Erythroblast (primary cell): ENCODE measurements around the gene ZNF426.
"Not testable (repeated sequence)": the region's sequence is repeated elsewhere in the genome, so short reads cannot be mapped to it uniquely, and the experiment has no call there.

Experiments
- GATA1 ChIP-seq: IDR thresholded peaks from 2 replicates; pipeline ENCODE4 v1.6.1; 2011; ENCODE audit warnings: low read depth, mild to moderate bottlenecking, control low read depth, low read length, moderate library complexity
- POLR2A ChIP-seq: IDR thresholded peaks from 2 replicates; pipeline ENCODE4 v1.6.1; 2011; ENCODE audit warnings: mild to moderate bottlenecking, low read length

DNA sequence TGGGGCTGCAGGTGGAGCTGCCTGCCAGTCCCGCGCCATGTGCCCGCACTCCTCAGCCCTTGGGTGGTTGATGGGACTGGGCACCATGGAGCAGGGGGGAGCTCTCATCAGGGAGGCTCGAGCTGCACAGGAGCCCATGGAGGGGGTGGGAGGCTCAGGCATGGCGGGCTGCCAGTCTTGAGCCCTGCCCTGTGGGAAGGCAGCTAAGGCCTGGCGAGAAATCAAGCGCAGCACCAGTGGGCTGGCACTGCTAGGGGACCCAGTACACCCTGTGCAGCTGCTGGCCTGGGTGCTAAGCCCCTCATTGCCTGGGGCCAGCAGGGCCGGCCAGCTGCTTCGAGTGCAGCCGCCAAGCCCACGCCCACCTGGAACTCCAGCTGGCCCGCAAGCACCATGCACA lies 2.8 kb upstream of the ZNF426 start:
- not testable (repeated sequence) for TF ChIP-seq POLR2A, GATA1
